Thyroid gland (tissue), 4 donors: ENCODE results near the gene ZNF80.

Experiments
- POLR2A ChIP-seq, 2 donors: fragments of 450-650 bp; IDR thresholded peaks; one replicate each; pipeline ENCODE4 v1.6.1; 2017; ENCODE audit warnings: antibody characterized with exemption in 2 of 2, mild to moderate bottlenecking in 2 of 2, moderate library complexity in 1 of 2
- TF ChIP-seq, protein P1 (sequence below), 6 experiments: fragments of 200-600 bp in 3 of 6; fragments of 450-650 bp in 3 of 6; sonication (generic) in 3 of 6; IDR thresholded peaks; one replicate each; pipeline ENCODE4 v1.5.1; 2016 to 2019; ENCODE audit warnings: antibody characterized with exemption in 6 of 6, mild to moderate bottlenecking in 2 of 6, inconsistent platforms in 1 of 6, moderate library complexity in 1 of 6

DNA sequence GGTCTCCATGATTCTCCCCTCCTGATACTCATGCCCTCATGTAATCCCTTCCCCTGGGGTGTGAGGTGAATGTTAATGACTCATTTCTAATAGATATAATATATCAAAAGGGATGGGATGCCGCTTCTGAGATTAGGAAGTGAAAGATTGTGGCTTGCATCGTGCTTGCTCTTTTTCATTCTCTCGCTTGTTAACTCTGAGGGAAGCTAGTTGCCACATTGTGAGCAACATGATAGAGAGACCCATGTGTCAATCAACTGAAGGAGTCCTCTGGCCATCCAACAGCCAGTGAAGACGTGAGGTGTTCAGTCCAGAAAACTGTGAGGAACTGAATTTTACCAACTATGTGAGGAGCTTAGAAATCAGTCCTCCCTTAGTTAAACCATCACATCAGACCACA, 29.6 kb downstream of the ZNF80 start:
- TF ChIP-seq, protein P1, sequence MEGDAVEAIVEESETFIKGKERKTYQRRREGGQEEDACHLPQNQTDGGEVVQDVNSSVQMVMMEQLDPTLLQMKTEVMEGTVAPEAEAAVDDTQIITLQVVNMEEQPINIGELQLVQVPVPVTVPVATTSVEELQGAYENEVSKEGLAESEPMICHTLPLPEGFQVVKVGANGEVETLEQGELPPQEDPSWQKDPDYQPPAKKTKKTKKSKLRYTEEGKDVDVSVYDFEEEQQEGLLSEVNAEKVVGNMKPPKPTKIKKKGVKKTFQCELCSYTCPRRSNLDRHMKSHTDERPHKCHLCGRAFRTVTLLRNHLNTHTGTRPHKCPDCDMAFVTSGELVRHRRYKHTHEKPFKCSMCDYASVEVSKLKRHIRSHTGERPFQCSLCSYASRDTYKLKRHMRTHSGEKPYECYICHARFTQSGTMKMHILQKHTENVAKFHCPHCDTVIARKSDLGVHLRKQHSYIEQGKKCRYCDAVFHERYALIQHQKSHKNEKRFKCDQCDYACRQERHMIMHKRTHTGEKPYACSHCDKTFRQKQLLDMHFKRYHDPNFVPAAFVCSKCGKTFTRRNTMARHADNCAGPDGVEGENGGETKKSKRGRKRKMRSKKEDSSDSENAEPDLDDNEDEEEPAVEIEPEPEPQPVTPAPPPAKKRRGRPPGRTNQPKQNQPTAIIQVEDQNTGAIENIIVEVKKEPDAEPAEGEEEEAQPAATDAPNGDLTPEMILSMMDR (IDR thresholded peaks at IDR 0.05), result no peak
- no peak for TF ChIP-seq POLR2A (IDR thresholded peaks at IDR 0.05)
